NCI-H345 (cell line): ENCODE measurements around the gene GALNT13.

ENCODE experiments used
- DNase-seq: peaks from one replicate; lab custom pipeline; 2025; lab: John Stamatoyannopoulos, UW

GALNT13 gene

GRCh38 chr2:154226931-154227330 is 355.2 kb downstream of the GALNT13 start:
- DNase-seq: no peak

- DNase-seq: no peak
These were observed 357.0 kb downstream of the GALNT13 start for GRCh38 chr2:154228566-154229280.

- no peak for DNase-seq
These were observed 358.2 kb downstream of the GALNT13 start for GRCh38 chr2:154229966-154230365.

GRCh38 chr2:154231021-154231420 is 359.3 kb downstream of the GALNT13 start:
- no peak for DNase-seq

GRCh38 chr2:154233231-154233630 is 361.5 kb downstream of the GALNT13 start:
- no peak for DNase-seq

GRCh38 chr2:154238252-154238651 is 366.5 kb downstream of the GALNT13 start:
- no peak for DNase-seq

- DNase-seq: no peak
These were observed 368.6 kb downstream of the GALNT13 start for GRCh38 chr2:154240316-154240715.

- DNase-seq: no peak
These were observed 369.2 kb downstream of the GALNT13 start for GRCh38 chr2:154240921-154241379.

- DNase-seq: no peak
These were observed 371.0 kb downstream of the GALNT13 start for GRCh38 chr2:154242687-154243086.

- DNase-seq: no peak
These were observed 372.0 kb downstream of the GALNT13 start for GRCh38 chr2:154243685-154244084.

GRCh38 chr2:154244932-154245331 is 373.2 kb downstream of the GALNT13 start:
- no peak for DNase-seq

- no peak for DNase-seq
These were observed 375.8 kb downstream of the GALNT13 start for GRCh38 chr2:154247503-154247902.

GRCh38 chr2:154256136-154256535 is 384.4 kb downstream of the GALNT13 start:
- no peak for DNase-seq

- no peak for DNase-seq
These were observed 387.3 kb downstream of the GALNT13 start for GRCh38 chr2:154259030-154259429.

GRCh38 chr2:154261473-154262027 is 389.8 kb downstream of the GALNT13 start:
- no peak for DNase-seq

- no peak for DNase-seq
These were observed 391.5 kb downstream of the GALNT13 start for GRCh38 chr2:154263206-154263605.

GRCh38 chr2:154264024-154264423 is 392.3 kb downstream of the GALNT13 start:
- DNase-seq: no peak

- DNase-seq: no peak
These were observed 396.3 kb downstream of the GALNT13 start for GRCh38 chr2:154267983-154268382.

GRCh38 chr2:154280543-154280942 is 408.8 kb downstream of the GALNT13 start:
- DNase-seq: no peak

- DNase-seq: no peak
These were observed 418.1 kb downstream of the GALNT13 start for GRCh38 chr2:154289870-154290269.

- DNase-seq: no peak
These were observed 419.8 kb downstream of the GALNT13 start for GRCh38 chr2:154291511-154291910.

GRCh38 chr2:154291927-154292326 is 420.2 kb downstream of the GALNT13 start:
- DNase-seq: no peak

- no peak for DNase-seq
These were observed 422.1 kb downstream of the GALNT13 start for GRCh38 chr2:154293864-154294263.
